ENCODE measurements around the gene KLRK1.
"Not testable (repeated sequence)": the region's sequence is repeated elsewhere in the genome, so short reads cannot be mapped to it uniquely, and the experiment has no call there.

The KLRK1 gene

DNA sequence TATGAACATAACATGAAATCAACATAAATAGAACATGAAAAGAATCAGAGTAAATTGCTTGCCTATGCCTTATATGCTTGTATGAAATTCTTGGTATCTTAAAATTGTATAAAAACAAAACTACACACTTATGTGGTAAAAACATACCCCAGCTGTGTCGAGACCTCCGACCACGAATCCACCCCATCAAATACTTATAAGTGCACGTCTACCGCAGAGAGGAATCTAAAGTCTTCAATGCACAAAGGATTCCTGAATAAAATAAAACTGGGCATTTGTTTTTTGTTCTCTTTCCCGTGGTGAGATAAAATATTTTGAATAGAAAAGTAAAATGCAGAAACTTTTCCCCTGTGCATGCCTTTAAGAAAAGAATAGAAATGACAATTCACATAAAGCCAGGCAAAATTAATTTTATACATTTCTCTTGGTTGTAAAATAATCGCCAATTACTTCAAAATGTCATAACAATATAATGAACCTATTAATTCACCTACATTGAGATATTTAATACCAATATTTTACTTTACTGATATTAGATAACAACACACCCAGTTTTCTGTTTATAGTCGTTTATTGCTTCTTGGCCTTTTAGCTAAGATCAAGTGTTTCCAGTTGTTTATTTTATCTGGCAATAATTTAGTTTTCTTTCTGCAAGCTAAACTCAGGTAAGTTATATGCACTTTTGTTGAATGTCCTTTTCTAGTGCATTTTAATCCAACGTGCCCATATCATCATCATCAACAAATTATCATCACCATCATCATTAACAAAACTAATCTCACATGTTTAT lies 1.0 kb downstream of the KLRK1 start:
- no peaks in the 10 kb centered on the region for H3K27me3 Mint-ChIP-seq (ENCODE audit: low read depth)
- TF ChIP-seq, protein P1, sequence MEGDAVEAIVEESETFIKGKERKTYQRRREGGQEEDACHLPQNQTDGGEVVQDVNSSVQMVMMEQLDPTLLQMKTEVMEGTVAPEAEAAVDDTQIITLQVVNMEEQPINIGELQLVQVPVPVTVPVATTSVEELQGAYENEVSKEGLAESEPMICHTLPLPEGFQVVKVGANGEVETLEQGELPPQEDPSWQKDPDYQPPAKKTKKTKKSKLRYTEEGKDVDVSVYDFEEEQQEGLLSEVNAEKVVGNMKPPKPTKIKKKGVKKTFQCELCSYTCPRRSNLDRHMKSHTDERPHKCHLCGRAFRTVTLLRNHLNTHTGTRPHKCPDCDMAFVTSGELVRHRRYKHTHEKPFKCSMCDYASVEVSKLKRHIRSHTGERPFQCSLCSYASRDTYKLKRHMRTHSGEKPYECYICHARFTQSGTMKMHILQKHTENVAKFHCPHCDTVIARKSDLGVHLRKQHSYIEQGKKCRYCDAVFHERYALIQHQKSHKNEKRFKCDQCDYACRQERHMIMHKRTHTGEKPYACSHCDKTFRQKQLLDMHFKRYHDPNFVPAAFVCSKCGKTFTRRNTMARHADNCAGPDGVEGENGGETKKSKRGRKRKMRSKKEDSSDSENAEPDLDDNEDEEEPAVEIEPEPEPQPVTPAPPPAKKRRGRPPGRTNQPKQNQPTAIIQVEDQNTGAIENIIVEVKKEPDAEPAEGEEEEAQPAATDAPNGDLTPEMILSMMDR (IDR thresholded peaks at IDR 0.05; ENCODE audit: unreplicated experiment in 3 of 3) = no peak
- peaks cover 6% of the 10 kb centered on the region for H3K4me1 Mint-ChIP-seq
- no peak overlapping the region for H3K4me3 Mint-ChIP-seq
- H3K9me3 Mint-ChIP-seq = peaks cover 5% of the 10 kb centered on the region
- no peak overlapping the region for H3K27ac Mint-ChIP-seq
- H3K36me3 Mint-ChIP-seq (ENCODE audit: low read depth) = no peaks in the 10 kb centered on the region

DNA sequence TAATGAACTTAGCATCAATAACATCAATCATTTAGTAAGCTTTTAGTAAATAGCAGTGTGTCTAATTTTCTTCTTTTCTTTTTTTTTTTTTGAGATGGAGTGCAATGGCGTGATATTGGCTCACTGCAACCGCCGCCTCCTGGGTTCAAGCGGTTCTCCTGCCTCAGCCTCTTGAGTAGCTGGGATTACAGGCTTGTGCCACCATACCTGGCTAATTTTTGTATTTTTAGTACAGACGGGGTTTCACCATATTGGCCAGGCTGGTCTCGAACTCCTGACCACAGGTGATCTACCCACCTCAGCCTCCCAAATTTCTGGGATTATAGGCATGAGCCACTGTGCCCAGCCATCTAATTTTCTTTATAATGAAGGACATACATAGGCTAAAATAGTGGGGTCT lies 2.3 kb downstream of the KLRK1 start:
- peaks cover 14% of the 10 kb centered on the region for H3K9me3 Mint-ChIP-seq
- not testable (repeated sequence) for H3K36me3 Mint-ChIP-seq (ENCODE audit: low read depth); H3K4me3 Mint-ChIP-seq; H3K27ac Mint-ChIP-seq; H3K27me3 Mint-ChIP-seq (ENCODE audit: low read depth); H3K4me1 Mint-ChIP-seq

DNA sequence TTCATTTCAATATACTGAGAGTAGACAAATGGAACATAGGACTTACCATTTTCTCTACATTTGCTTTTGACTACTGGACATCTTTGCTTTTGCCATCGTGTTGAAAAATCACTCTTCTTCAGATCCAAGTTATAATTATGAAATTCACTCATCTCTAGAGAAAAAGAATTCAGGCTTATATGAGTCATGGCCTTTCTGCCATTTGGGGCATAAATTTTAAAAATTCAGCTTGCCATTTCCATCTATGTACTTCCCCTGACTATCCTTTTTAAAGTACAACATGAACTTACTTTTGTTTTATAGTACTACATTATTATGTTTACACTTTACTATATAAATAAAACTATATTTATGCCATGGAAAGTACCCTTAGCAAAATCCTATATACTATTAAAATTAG lies 3.0 kb downstream of the KLRK1 start:
- Mint-ChIP-seq H3K27ac (no peak overlapping the region), H3K9me3 (peaks cover 14% of the 10 kb centered on the region), H3K27me3 (ENCODE audit: low read depth) (no peaks in the 10 kb centered on the region), H3K4me1 (no peaks in the 10 kb centered on the region), H3K36me3 (ENCODE audit: low read depth) (no peaks in the 10 kb centered on the region), H3K4me3 (no peak overlapping the region)
- TF ChIP-seq, protein P1 (IDR thresholded peaks at IDR 0.05; ENCODE audit: unreplicated experiment in 3 of 3) = no peak

DNA sequence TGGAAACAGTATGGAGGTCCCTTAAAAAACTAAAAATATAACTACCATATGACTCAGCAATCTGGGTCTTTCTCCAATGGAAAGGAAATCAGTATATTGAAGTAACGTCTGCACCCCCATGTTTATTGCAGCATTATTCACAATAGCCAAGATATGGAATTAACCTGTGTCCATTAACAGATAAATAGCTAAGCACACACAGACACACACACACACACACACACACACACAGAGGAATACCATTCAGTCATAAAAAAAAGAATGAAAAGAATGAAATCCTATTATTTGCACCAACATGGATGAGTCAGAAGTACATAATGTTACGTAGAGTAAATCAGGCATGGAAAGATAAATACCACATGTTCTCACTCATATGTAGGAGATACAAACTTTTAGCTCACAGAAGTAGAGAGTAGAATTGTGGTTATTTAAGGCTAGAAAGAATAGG lies 4.7 kb downstream of the KLRK1 start:
- H3K9me3 Mint-ChIP-seq = peaks cover 16% of the 10 kb centered on the region
- no peak overlapping the region for H3K27ac Mint-ChIP-seq
- H3K27me3 Mint-ChIP-seq (ENCODE audit: low read depth) = no peaks in the 10 kb centered on the region
- no peaks in the 10 kb centered on the region for H3K36me3 Mint-ChIP-seq (ENCODE audit: low read depth)
- no peak overlapping the region for H3K4me3 Mint-ChIP-seq
- no peaks in the 10 kb centered on the region for H3K4me1 Mint-ChIP-seq
- TF ChIP-seq, protein P1 (IDR thresholded peaks at IDR 0.05; ENCODE audit: unreplicated experiment in 3 of 3) = no peak

DNA sequence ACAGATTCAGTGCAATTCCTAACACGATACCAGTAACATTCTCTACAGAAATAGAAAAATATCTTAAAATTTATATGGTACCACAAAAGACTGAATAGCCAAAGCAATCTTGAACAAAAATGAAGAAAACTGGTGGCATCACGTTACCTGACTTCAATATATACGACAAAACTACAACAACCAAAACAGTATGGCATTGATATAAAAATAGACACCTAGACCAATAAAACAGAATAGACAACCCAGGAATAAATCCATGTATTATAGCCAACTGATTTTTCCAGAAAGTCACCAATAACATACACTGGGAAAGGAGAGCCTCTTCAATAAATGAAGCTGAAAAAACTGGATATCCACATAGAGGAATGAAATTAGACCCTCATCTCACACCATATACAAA lies 5.7 kb downstream of the KLRK1 start:
- Mint-ChIP-seq H3K9me3 (peaks cover 16% of the 10 kb centered on the region), H3K27me3 (ENCODE audit: low read depth) (no peaks in the 10 kb centered on the region), H3K36me3 (ENCODE audit: low read depth) (no peaks in the 10 kb centered on the region), H3K4me1 (no peaks in the 10 kb centered on the region), H3K27ac (no peak overlapping the region), H3K4me3 (no peak overlapping the region)
- TF ChIP-seq, protein P1 (IDR thresholded peaks at IDR 0.05; ENCODE audit: unreplicated experiment in 3 of 3) = no peak

DNA sequence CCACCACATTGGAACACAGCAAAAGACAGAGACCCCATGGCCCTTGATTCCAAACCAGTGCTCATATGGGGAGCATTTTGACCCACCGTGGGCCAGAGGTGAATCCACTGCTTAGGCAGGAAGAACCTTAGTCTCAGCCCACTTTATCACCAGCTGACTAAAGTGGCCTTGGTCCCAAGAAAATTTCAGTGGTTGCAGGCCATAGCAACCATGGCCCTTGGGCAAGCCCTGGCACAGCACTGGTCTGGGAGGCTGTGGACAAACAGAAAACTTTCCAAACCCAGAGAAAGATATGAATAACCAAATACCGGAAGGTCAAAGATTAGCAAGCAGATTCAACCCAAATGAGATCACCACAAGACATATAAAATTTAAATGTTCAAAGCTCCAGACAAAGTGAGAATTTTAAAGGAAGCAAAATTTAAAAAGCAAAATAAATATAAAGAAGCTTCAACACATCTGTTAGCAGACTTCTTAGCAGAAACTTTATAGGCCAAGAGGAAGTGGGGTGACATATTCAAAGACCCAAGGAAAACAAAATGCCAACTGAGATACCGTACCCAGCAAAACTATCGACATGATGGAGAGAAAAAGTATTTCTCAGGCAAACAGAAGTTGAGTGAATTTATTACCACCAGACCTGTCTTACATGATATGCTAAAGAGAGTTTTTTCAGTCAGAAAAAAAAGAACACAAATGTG lies 7.8 kb downstream of the KLRK1 start:
- no peak overlapping the region for H3K27ac Mint-ChIP-seq

DNA sequence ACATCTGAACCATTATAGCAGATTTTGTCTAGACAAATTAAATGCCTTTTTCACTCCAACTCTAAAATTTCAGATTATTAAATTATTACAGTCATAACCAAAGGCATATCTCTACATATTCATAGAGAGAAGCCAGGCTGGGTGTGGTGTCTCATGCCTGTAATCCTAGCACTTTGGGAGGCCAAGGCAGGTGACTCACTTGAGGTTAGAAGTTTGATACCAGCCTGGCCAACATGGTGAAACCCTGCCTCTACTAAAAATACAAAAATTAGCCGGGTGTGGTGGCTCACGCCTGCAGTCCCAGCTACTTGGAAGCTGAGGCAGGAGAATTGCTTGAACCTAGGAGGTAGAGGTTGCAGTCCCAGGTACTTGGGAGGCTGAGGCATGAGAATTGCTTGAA lies 11.1 kb downstream of the KLRK1 start:
- H3K27me3 Mint-ChIP-seq (ENCODE audit: low read depth); H3K36me3 Mint-ChIP-seq (ENCODE audit: low read depth); H3K27ac Mint-ChIP-seq; H3K4me3 Mint-ChIP-seq; H3K4me1 Mint-ChIP-seq: not testable (repeated sequence)
- H3K9me3 Mint-ChIP-seq = peaks cover 11% of the 10 kb centered on the region

More for the DNA sequence above, 7.8 kb downstream of the KLRK1 start:
- TF ChIP-seq, protein P1 (IDR thresholded peaks at IDR 0.05; ENCODE audit: unreplicated experiment in 3 of 3) = no peak
- Mint-ChIP-seq H3K9me3 (peaks cover 16% of the 10 kb centered on the region), H3K4me3 (no peak overlapping the region), H3K4me1 (no peaks in the 10 kb centered on the region), H3K27me3 (ENCODE audit: low read depth) (no peaks in the 10 kb centered on the region), H3K36me3 (ENCODE audit: low read depth) (no peaks in the 10 kb centered on the region)
